NCI-H2196 treated with DMSO at 0.1 percent for 48 hours (cell line): ENCODE data around the gene GCC1.

Source experiments
- DNase-seq: peaks from one replicate; lab custom pipeline; 2025; ENCODE audit not compliant: unreplicated experiment; lab: John Stamatoyannopoulos, UW

The GCC1 gene

GRCh38 chr7:127585044-127585953 lies at the start of gene GCC1:
Gene GCC1, minus strand, starts transcription at chr7:127585596. Its CDS starts 414 bp downstream, at chr7:127585182.
- DNase-seq: peak; percentile 33

- DNase-seq: no peak
Observed at GRCh38 chr7:127632276-127632910, 47.0 kb upstream of the GCC1 start.

- DNase-seq: no peak
Observed at GRCh38 chr7:127629268-127629854, 44.0 kb upstream of the GCC1 start.

DNA sequence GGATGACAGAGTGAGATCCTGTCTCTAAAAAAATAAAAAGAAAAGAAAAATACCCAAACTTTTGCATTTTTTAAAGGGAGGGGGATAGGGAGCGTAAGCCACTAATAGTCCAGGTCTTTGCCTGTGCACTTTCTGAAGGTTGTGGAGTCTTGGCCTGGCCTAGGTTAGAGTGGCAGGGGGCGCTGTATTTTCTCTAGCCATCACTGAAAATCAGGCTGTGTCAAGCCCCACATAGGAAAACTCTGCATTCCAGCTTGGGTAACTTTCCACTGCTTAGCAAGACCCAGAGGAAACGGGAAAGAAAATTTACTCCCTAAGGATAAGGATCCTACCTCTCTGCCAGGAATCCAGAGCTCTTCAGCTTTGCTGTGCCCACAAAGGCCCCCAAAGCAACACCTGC lies 43.0 kb upstream of the GCC1 start:
- no peak for DNase-seq

DNA sequence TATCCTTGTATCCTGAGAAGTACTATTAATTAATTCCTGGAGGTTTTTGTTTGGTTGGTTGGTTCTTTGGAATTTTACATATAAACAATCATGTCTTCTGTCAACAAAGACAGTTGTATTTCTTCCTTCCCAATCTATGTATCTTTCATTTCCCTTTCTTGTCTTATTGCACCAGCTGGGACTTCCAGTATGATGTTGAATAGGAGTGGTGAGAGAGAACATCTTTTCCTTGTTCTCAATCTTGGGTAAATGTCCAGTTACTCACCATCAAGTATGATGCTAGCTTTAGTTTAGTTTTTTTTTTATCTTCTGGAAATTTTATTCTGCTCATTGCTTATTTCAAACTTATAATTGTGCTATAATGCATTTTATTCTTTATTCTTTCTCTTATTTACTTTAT lies 39.9 kb upstream of the GCC1 start:
- no peak for DNase-seq

- no peak for DNase-seq
Observed at GRCh38 chr7:127620406-127621233, 35.2 kb upstream of the GCC1 start.

DNA sequence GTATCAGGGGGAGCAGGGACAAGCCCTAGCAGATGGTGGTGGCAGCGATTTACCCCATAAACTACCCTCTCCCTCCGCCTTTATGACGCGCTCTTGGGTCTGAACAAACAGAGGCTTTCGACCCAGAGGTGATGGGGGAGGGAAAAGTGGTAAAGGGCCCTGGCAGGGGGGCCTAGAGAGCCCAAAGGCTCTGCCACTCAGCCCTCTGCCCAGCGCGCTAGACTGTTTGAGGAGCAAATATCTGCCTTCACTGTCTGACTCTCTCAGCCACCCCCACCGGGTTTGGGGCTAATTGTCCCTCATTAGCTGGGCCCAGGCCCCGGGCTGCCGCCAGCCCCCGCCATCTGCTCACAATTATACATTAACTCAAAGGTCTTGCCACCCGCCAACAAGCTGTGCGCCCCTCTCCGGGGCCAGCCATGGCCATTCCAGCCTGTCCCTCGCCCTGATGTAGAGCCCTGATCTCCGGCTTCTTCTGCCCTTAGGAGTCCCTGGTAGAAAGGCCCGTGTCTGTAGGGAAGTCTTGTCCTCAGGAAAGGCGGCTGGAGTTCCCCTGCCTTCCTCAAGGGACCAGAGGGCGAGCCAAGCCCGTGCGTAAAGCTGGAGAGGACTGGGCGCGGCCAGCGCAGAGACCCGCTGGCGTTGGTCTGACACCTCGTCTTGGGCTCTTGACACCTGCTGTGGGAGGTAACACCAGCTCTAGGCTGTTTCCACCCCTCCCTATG lies 34.4 kb upstream of the GCC1 start:
- DNase-seq: no peak

DNA sequence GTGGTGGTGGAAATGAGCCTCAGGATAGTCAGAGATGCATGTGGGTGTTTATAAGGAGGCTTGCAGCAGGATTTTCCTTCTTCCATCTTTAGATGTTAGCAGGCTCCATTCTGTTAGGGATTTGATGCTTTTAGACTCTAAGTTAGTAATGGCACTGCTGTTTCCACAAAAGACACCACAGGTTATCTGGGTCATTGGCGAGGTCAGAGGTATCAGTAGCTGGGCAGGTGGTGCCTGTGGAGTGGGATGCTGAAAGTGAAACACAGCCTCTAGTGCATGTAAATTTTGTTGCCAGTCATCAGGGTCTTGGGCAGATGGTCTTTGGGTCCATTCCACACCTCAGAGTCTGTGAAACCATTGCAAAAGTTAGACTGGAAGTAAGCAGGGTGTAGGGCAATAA lies 33.4 kb upstream of the GCC1 start:
- DNase-seq: no peak

DNA sequence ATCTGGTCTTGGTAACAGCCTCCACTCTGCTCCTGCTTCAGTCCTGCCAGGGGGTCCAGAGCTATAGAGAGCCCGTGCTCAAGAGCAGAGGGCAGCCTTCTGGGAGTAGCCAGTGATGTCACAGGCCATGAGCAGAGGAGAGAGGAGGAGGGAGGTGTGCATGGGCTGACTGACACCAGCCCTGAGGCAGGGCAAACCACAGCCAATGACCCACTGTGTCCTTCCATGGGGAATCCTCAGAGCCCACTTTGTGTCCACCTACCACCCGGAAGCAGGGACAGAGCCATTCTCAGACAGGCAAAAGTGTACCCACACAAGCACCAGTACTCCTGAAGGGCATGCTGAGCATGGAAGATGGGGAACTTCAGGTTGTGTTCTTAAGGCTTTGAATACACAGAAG lies 32.6 kb upstream of the GCC1 start, which contains the start of gene PAX4:
Gene PAX4 (minus strand): TSS at position 101 of the 400 bp plus-strand sequence. CDS start 2,214 bp downstream, outside the sequence.
- DNase-seq: no peak

GRCh38 chr7:127616724-127617123 lies 31.3 kb upstream of the GCC1 start:
- DNase-seq: no peak

GRCh38 chr7:127612263-127612662 lies 26.9 kb upstream of the GCC1 start:
- no peak for DNase-seq

- no peak for DNase-seq
Observed at GRCh38 chr7:127609297-127609696, 23.9 kb upstream of the GCC1 start.

DNA sequence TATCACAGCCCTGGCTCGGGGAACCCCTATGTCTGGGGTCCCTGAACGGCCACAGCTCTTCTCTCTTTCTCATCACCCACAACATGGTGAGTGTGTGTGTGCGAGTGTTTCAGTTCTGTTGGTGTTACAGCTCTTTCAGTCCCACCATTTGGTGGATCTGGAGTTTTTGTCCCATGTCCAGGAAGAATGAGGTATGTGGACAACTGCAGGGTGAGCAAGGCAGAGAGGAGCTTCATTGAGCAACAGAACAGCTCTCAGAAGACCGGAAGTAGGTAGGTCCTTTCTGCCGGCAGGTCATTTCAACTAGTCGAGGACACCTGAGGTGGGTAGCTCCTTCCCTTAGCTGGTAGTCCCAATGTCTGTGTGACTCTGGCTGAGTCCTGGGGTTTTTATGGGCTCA lies 23.1 kb upstream of the GCC1 start:
- DNase-seq: no peak

DNA sequence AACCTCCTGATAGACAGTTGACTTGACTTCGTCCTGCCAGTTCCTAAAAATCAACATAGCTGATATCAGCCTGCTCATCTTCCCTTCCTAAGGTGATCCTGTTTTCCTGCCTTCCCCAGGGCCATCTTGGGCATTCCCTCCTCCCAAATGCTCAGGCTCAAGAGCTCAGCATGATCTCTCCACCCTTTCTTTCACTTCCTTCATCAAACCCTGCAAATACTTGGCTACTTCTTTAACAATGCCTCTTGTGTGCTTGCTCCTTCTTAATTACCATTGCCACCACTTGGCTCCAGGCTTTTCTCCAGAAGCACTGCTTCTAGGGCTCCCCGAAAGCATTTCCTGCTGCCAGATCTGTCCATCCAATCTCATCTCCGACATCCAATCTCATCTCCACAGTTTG lies 15.5 kb upstream of the GCC1 start:
- no peak for DNase-seq

DNA sequence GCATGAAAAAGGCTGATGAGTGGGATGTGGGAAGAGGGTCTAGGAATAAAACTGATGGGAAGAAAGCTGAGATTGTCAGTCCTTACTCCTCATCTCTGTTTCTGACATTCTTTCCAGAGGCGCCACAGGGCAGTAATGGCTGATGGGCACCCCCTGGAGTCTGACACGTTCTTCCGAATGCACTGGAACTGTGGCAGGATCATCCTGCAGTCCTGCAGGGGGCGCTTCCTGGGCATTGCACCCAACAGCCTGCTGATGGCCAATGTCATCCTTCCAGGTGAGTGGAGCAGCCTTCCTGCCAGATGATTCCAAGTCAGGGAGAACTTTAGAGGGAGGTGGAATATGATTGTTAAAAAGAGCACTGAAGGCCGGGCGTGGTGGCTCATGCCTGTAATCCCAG lies 12.9 kb upstream of the GCC1 start:
- no peak for DNase-seq

DNA sequence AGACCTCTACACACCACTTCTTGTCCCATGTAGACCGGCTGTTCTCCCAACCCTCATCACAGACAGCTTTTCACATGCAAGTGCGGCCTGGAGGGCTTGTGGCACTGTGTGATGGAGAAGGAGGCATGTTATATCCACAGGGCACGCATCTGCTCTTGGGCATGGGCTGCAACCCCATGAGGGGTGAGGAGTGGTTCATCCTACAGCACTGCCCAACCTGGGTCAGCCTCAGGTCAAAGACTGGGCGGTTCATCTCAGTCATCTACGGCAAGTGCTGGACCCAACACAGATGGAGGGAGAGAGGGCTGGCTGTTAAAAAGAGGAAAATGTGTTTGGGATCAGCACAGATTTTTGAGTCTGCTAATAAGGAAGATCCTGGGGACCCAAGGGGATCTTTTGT lies 10.3 kb upstream of the GCC1 start:
- no peak for DNase-seq

DNA sequence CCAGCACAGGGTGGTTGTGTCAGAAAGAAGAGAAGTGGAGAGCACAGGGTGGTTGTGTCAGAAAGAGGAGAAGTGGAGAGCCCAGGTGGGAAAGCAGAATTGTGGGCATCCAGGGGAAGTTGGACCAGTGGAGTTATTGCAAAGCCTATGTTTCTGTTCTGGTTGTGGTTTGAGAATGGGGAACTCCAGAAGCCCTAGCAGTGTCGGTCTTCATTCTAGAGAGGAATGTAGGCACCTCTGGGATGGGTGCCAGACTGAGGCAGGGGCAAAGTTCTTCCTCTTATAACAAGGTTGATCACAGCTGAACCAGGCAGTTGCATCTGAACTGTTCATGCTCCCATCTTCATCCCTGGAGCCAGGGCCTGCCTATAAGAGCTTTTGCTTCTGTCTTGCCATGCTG lies 9.1 kb upstream of the GCC1 start:
- DNase-seq: no peak

DNA sequence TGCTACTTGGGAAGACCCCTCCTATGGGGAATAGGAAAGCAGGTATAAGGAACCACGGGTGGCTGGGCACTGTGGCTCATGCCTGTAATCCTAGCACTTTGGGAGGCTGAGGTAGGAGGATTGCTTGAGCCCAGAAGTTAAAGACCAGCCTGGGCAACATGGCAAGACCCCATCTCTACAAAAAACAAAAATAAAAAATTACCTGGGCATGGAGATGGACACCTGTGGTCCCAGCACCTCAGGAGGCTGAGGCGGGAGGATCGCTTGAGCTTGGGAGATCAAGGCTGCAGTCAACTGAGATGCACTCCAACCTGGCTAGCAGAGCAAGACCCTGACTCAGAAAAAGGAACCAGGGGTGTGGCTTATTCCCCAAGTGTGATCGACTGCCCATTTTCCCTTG lies 7.2 kb upstream of the GCC1 start:
- no peak for DNase-seq

GRCh38 chr7:127591591-127591990 lies 6.2 kb upstream of the GCC1 start:
- no peak for DNase-seq

GRCh38 chr7:127591189-127591588 lies 5.8 kb upstream of the GCC1 start:
- no peak for DNase-seq
